GM12892 (cell line): ENCODE data around the gene XPR1.

ENCODE experiments used
- POLR2A ChIP-seq: IDR thresholded peaks from 2 replicates; pipeline ENCODE4 v1.6.1; 2011; ENCODE audit warnings: low read depth, low read length, control low read depth
- POLR2AphosphoS5 ChIP-seq: IDR thresholded peaks from 2 replicates; pipeline ENCODE4 v1.6.1; 2011; ENCODE audit warnings: low read depth, low read length, control low read depth
- TAF1 ChIP-seq: IDR thresholded peaks from 2 replicates; pipeline ENCODE4 v1.6.1; 2011; ENCODE audit warnings: low read depth, mild to moderate bottlenecking, control low read depth, low read length, borderline replicate concordance

DNA sequence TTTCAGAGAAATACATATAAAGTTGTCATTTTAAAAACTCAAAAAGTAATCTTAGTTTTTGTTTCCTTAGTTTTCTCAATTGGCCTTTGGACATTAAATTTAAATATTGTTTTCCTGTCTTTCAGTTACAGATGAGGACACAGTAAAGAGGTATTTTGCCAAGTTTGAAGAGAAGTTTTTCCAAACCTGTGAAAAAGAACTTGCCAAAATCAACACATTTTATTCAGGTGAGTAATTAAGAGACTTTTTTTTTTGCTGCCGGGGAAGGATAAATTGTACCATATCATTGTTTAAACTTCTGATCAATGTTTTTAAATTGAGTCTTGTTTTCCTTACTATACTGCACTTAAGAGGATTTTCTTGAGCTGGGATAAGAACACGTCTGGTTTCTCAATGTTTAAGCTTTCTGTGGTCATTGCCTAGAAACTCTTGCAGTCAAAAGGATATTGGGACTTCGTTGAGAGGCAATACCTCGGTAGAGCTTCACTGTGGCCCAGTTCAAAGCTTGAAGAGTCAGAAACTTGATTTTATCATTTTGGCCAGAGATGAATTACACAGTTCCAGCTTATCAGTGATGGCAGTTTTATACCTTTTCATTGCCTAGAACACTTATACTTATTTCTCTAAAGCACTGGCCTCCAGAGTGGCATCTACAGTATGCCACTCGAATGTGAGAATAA lies 155.9 kb downstream of the XPR1 start:
- TF ChIP-seq POLR2AphosphoS5 (no peak), TAF1 (no peak), POLR2A (no peak)
